Measurements from ENCODE around the gene PRKCE. TPM values are rescaled to one million over a fixed set of nuclear protein-coding genes. Genes with fewer than 3 reads are reported as not detected.

PRKCE gene
- total and polyA plus RNA-seq, 11 donors, result 4.1 to 22.3 (median 16.2) TPM

GRCh38 chr2:46207591-46207990 lies 556.1 kb downstream of the PRKCE start:
- ATAC-seq, result no peak
- no peaks in the 10 kb centered on the region for H3K4me1 ChIP-seq
- H3K27me3 ChIP-seq, result no peaks in the 10 kb centered on the region
- intact Hi-C loops (cut with DNase I), result no loop called here
- TF ChIP-seq, protein P1, sequence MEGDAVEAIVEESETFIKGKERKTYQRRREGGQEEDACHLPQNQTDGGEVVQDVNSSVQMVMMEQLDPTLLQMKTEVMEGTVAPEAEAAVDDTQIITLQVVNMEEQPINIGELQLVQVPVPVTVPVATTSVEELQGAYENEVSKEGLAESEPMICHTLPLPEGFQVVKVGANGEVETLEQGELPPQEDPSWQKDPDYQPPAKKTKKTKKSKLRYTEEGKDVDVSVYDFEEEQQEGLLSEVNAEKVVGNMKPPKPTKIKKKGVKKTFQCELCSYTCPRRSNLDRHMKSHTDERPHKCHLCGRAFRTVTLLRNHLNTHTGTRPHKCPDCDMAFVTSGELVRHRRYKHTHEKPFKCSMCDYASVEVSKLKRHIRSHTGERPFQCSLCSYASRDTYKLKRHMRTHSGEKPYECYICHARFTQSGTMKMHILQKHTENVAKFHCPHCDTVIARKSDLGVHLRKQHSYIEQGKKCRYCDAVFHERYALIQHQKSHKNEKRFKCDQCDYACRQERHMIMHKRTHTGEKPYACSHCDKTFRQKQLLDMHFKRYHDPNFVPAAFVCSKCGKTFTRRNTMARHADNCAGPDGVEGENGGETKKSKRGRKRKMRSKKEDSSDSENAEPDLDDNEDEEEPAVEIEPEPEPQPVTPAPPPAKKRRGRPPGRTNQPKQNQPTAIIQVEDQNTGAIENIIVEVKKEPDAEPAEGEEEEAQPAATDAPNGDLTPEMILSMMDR (IDR thresholded peaks at IDR 0.05), result no peak
- no peak for TF ChIP-seq POLR2A (IDR thresholded peaks at IDR 0.05)
- H3K4me3 ChIP-seq, result no peak overlapping the region
- WGBS, 4 donors, result 88 to 94% (median 94%) methylated on average over 4 of the region's 4 CpGs
- H3K9me3 ChIP-seq, result peaks cover 0 to 18% (median 7%) of the 10 kb centered on the region in 12 donors
- H3K36me3 ChIP-seq, result no peaks in the 10 kb centered on the region
- H3K27ac ChIP-seq, result no peak overlapping the region
- DNase-seq, result no peak

DNA sequence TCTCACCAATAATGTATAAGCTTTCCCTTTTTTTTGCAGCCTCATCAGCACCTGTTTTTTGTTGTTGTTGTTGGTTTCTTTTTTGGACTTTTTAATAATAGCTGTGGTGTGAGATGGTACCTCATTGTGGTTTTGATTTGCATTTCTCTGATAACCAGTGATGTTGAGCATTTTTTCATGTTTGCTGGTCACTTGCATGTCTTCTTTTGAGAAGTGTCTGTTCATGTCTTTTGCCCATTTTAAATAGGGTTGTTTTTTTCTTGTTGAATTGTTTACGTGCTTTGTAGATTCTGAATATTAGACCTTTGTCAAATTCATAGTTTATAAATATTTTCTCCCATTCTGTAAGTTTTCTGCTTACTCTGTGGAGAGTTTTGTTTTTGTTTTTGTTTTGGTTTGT lies 557.3 kb downstream of the PRKCE start:
- no peak for TF ChIP-seq POLR2A (IDR thresholded peaks at IDR 0.05)
- TF ChIP-seq, protein P1 (IDR thresholded peaks at IDR 0.05), result no peak
- Histone ChIP-seq H3K36me3 (no peaks in the 10 kb centered on the region), H3K27me3 (no peaks in the 10 kb centered on the region), H3K9me3 (peaks cover 0 to 18% (median 7%) of the 10 kb centered on the region in 12 donors), H3K4me3 (no peak overlapping the region), H3K27ac (no peak overlapping the region), H3K4me1 (no peaks in the 10 kb centered on the region)
- no peak for DNase-seq
- intact Hi-C loops (cut with DNase I), result no loop called here
- ATAC-seq, result no peak
- WGBS, 4 donors, result 96% methylated on average over 1 of the region's 1 CpG

- TF ChIP-seq, protein P1 (IDR thresholded peaks at IDR 0.05), result no peak
- TF ChIP-seq POLR2A (IDR thresholded peaks at IDR 0.05), result no peak
- DNase-seq (no peak), ATAC-seq (peak in 1 of 4 donors; percentile 44)
- no peaks in the 10 kb centered on the region for H3K36me3 ChIP-seq
- H3K4me1 ChIP-seq, result no peaks in the 10 kb centered on the region
- intact Hi-C loops (cut with DNase I), result no loop called here
- peak overlapping the region in 4 of 12 donors; percentile 17 to 39 (median 26) for H3K27ac ChIP-seq
- no peaks in the 10 kb centered on the region for H3K27me3 ChIP-seq
- no peak overlapping the region for H3K4me3 ChIP-seq
- peaks cover 0 to 28% (median 10%) of the 10 kb centered on the region in 12 donors for H3K9me3 ChIP-seq
- 59 to 73% (median 67%) methylated on average over 1 of the region's 1 CpG for WGBS, 4 donors
Observed at GRCh38 chr2:46210063-46210462, 558.6 kb downstream of the PRKCE start.

DNA sequence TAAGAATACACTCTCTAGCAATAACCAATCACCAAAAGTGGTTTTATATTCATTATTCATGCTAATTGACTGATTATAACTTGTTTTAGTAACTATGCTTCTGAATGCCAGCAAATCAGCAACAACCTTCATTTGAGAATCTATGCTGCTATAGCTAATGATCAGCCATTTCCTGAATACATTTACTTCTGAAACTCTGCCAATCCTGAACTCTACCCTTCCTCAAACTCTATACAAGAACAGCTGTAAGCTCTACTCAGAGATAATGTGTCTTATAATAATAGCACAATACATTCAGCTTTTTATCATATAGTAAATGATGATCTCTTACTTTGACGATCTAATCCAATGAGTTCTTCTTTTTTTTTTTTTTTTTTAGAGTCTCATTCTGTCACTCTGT lies 560.0 kb downstream of the PRKCE start:
- 51 to 74% (median 58%) methylated on average over 1 of the region's 1 CpG for WGBS, 4 donors
- DNase-seq (no peak), ATAC-seq (no peak)
- Histone ChIP-seq H3K27me3 (no peaks in the 10 kb centered on the region), H3K4me1 (no peaks in the 10 kb centered on the region), H3K27ac (no peak overlapping the region), H3K36me3 (no peaks in the 10 kb centered on the region), H3K4me3 (no peak overlapping the region), H3K9me3 (peaks cover 0 to 31% (median 10%) of the 10 kb centered on the region in 12 donors)
- intact Hi-C loops (cut with DNase I), result no loop called here
- TF ChIP-seq, protein P1 (IDR thresholded peaks at IDR 0.05), result no peak
- no peak for TF ChIP-seq POLR2A (IDR thresholded peaks at IDR 0.05)
